ENCODE data around the gene SPRY2.
"Not testable (repeated sequence)": the region's sequence is repeated elsewhere in the genome, so short reads cannot be mapped to it uniquely, and the experiment has no call there.

SPRY2 gene

GRCh38 chr13:80359414-80359777 lies 18.5 kb upstream of the SPRY2 start:
- no peak overlapping the region for H2AFZ ChIP-seq
- no peaks in the 10 kb centered on the region for H3K36me3 ChIP-seq (ENCODE audit: control insufficient read depth, insufficient read depth, low read length)
- no peak overlapping the region for H3K9ac ChIP-seq
- no peaks in the 10 kb centered on the region for H3K27me3 ChIP-seq (ENCODE audit: control insufficient read depth, insufficient read depth, low read length)
- no peak overlapping the region for H3K27ac ChIP-seq
- H3K79me2 ChIP-seq = no peaks in the 10 kb centered on the region
- no peaks in the 10 kb centered on the region for H3K4me1 ChIP-seq
- no peak for TF ChIP-seq CTCF (IDR thresholded peaks at IDR 0.05)
- H3K9me3 ChIP-seq (ENCODE audit: control insufficient read depth, low read length) = no peaks in the 10 kb centered on the region
- H3K4me2 ChIP-seq (ENCODE audit: low read length) = no peak overlapping the region
- no peak overlapping the region for H3K4me3 ChIP-seq (ENCODE audit: low read depth, low read length)

- H3K4me1 ChIP-seq; H3K27ac ChIP-seq; H3K9me3 ChIP-seq (ENCODE audit: control insufficient read depth, low read length); H3K4me2 ChIP-seq (ENCODE audit: low read length); H2AFZ ChIP-seq; H3K36me3 ChIP-seq (ENCODE audit: control insufficient read depth, insufficient read depth, low read length); H3K4me3 ChIP-seq (ENCODE audit: low read depth, low read length); H3K79me2 ChIP-seq; H3K27me3 ChIP-seq (ENCODE audit: control insufficient read depth, insufficient read depth, low read length); H3K9ac ChIP-seq: not testable (repeated sequence)
Measured at GRCh38 chr13:80355496-80356094, 14.7 kb upstream of the SPRY2 start.

GRCh38 chr13:80348750-80349149 lies 7.8 kb upstream of the SPRY2 start:
- Histone ChIP-seq H3K36me3 (ENCODE audit: control insufficient read depth, insufficient read depth, low read length) (no peaks in the 10 kb centered on the region), H3K4me3 (ENCODE audit: low read depth, low read length) (no peak overlapping the region), H3K4me2 (ENCODE audit: low read length) (no peak overlapping the region), H2AFZ (no peak overlapping the region), H3K27me3 (ENCODE audit: control insufficient read depth, insufficient read depth, low read length) (no peaks in the 10 kb centered on the region), H3K79me2 (no peaks in the 10 kb centered on the region), H3K9ac (no peak overlapping the region), H3K4me1 (no peaks in the 10 kb centered on the region), H3K27ac (no peak overlapping the region), H3K9me3 (ENCODE audit: control insufficient read depth, low read length) (no peaks in the 10 kb centered on the region)
- no peak for TF ChIP-seq CTCF (IDR thresholded peaks at IDR 0.05)

DNA sequence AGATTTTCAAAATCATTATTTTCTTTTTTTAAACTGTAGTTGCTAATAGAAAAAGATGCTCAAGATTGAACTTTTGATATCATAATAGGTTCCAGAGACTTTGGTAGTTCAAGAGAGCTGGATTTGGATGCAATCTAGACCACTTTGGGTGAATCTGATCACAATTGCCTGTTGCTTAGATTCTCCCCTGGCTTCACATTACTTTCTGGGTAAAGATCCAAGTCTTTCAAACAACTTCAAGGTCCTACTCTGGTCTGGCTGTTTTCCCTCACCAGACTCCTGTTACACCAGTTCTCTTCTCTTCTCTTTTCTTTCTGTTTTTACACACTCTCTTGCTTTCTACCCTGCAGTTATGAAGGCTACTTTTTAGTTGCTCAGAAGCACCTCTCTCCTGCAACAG lies 7.4 kb upstream of the SPRY2 start:
- no peaks in the 10 kb centered on the region for H3K36me3 ChIP-seq (ENCODE audit: control insufficient read depth, insufficient read depth, low read length)
- H3K27ac ChIP-seq = no peak overlapping the region
- no peaks in the 10 kb centered on the region for H3K9me3 ChIP-seq (ENCODE audit: control insufficient read depth, low read length)
- no peaks in the 10 kb centered on the region for H3K27me3 ChIP-seq (ENCODE audit: control insufficient read depth, insufficient read depth, low read length)
- H3K9ac ChIP-seq = no peak overlapping the region
- no peaks in the 10 kb centered on the region for H3K79me2 ChIP-seq
- H3K4me1 ChIP-seq = no peaks in the 10 kb centered on the region
- H3K4me2 ChIP-seq (ENCODE audit: low read length) = no peak overlapping the region
- no peak overlapping the region for H2AFZ ChIP-seq
- no peak for TF ChIP-seq CTCF (IDR thresholded peaks at IDR 0.05)
- no peak overlapping the region for H3K4me3 ChIP-seq (ENCODE audit: low read depth, low read length)

- Histone ChIP-seq H3K4me3 (ENCODE audit: low read depth, low read length) (no peak overlapping the region), H2AFZ (no peak overlapping the region), H3K4me2 (ENCODE audit: low read length) (no peak overlapping the region), H3K27ac (no peak overlapping the region), H3K9ac (no peak overlapping the region), H3K79me2 (no peaks in the 10 kb centered on the region), H3K4me1 (no peaks in the 10 kb centered on the region), H3K36me3 (ENCODE audit: control insufficient read depth, insufficient read depth, low read length) (no peaks in the 10 kb centered on the region), H3K27me3 (ENCODE audit: control insufficient read depth, insufficient read depth, low read length) (no peaks in the 10 kb centered on the region), H3K9me3 (ENCODE audit: control insufficient read depth, low read length) (no peaks in the 10 kb centered on the region)
- TF ChIP-seq CTCF (IDR thresholded peaks at IDR 0.05) = no peak
Measured at GRCh38 chr13:80345771-80346510, 5.0 kb upstream of the SPRY2 start.

- not testable (repeated sequence) for H3K4me1 ChIP-seq; H3K4me3 ChIP-seq (ENCODE audit: low read depth, low read length); H3K36me3 ChIP-seq (ENCODE audit: control insufficient read depth, insufficient read depth, low read length); H3K4me2 ChIP-seq (ENCODE audit: low read length); H3K9ac ChIP-seq; H3K79me2 ChIP-seq; H2AFZ ChIP-seq; H3K27me3 ChIP-seq (ENCODE audit: control insufficient read depth, insufficient read depth, low read length); H3K27ac ChIP-seq; H3K9me3 ChIP-seq (ENCODE audit: control insufficient read depth, low read length)
Measured at GRCh38 chr13:80344032-80344431, 3.1 kb upstream of the SPRY2 start.
